Stimulated activated CD8-positive, alpha-beta memory T cell treated with anti-CD3 and anti-CD28 coated beads, Interleukin-12 subunit alpha, Interleukin-12 subunit beta, amount 100 ng/mL, for 4 hours (primary cell): ENCODE data around the gene NAIF1.
"Not testable (repeated sequence)": the region's sequence is repeated elsewhere in the genome, so short reads cannot be mapped to it uniquely, and the experiment has no call there.

Source experiments
- DNase-seq: peaks from one replicate; pipeline ENCODE4 v3.0.0-alpha.2; 2020; ENCODE audit warnings: low read depth

Gene NAIF1

GRCh38 chr9:128026255-128026772 lies 40.8 kb downstream of the NAIF1 start:
- DNase-seq, result peak; percentile 51

- no peak for DNase-seq
These were observed 41.4 kb downstream of the NAIF1 start for GRCh38 chr9:128025736-128026135.

GRCh38 chr9:128024761-128025308 lies 42.3 kb downstream of the NAIF1 start:
- DNase-seq, result no peak

GRCh38 chr9:128023671-128024070 lies 43.4 kb downstream of the NAIF1 start:
- DNase-seq, result not testable (repeated sequence)

GRCh38 chr9:128022886-128023285 lies 44.2 kb downstream of the NAIF1 start:
- DNase-seq, result no peak

GRCh38 chr9:128021098-128021497 lies 46.0 kb downstream of the NAIF1 start:
- no peak for DNase-seq

GRCh38 chr9:128020692-128021091 lies 46.4 kb downstream of the NAIF1 start:
- DNase-seq, result no peak

- no peak for DNase-seq
These were observed 51.4 kb downstream of the NAIF1 start for GRCh38 chr9:128015696-128016095.
